Fibroblast of lung (primary cell): ENCODE data around the gene CMTM1.

Experiments
- EZH2 ChIP-seq: IDR thresholded peaks from 2 replicates; pipeline ENCODE4 v1.5.1; 2012; ENCODE audit warnings: low read length, control low read depth, mild to moderate bottlenecking; ENCODE audit errors: missing control alignments
- TF ChIP-seq, protein P1 (sequence below), 2 donors: IDR thresholded peaks in 1 of 2; conservative IDR thresholded peaks in 1 of 2; 1 replicate in 1 of 2; 2 replicates in 1 of 2; pipeline ENCODE4 v1.5.1; 2011 to 2012; ENCODE audit warnings: low read length in 2 of 2, control low read depth in 1 of 2, inconsistent platforms in 1 of 2, low read depth in 1 of 2, mild to moderate bottlenecking in 1 of 2

DNA sequence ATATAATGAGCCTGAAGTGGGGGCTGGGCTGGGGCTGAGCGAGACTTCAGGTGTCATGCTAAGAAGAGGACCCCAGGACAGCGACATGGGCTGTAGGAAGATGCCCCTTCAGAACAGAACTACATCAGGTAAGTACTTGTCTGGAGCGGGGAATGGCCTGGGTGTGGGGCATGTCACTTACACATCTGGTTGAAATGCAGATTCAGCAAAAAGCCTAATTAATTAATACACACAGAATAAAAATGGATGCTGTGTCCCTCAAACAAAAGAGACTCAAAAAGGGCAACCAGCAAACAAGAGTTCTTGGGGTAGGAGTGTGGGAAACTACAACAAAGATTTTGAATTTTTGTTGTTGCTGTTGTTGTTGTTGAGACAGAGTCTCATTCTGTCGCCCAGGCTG is 24.8 kb downstream of the CMTM1 start:
- TF ChIP-seq, protein P1, sequence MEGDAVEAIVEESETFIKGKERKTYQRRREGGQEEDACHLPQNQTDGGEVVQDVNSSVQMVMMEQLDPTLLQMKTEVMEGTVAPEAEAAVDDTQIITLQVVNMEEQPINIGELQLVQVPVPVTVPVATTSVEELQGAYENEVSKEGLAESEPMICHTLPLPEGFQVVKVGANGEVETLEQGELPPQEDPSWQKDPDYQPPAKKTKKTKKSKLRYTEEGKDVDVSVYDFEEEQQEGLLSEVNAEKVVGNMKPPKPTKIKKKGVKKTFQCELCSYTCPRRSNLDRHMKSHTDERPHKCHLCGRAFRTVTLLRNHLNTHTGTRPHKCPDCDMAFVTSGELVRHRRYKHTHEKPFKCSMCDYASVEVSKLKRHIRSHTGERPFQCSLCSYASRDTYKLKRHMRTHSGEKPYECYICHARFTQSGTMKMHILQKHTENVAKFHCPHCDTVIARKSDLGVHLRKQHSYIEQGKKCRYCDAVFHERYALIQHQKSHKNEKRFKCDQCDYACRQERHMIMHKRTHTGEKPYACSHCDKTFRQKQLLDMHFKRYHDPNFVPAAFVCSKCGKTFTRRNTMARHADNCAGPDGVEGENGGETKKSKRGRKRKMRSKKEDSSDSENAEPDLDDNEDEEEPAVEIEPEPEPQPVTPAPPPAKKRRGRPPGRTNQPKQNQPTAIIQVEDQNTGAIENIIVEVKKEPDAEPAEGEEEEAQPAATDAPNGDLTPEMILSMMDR (conservative IDR thresholded peaks at IDR 0.05 in 1 of 2, IDR thresholded peaks at IDR 0.05 in 1 of 2; ENCODE audit: low read depth in 1 of 2, low read length in 2 of 2): no peak
- no peak for TF ChIP-seq EZH2
